ENCODE data around the gene PORCN. TPM values are rescaled to one million over a fixed set of nuclear protein-coding genes. Genes with fewer than 3 reads are reported as not detected.
"Not testable (repeated sequence)": the region's sequence is repeated elsewhere in the genome, so short reads cannot be mapped to it uniquely, and the experiment has no call there.

Gene PORCN
- polyA plus RNA-seq, 1 donor: 7.0 TPM

- no peak for DNase-seq
Measured at GRCh38 chrX:48540028-48540375, 31.2 kb downstream of the PORCN start.

- no peak for DNase-seq
Measured at GRCh38 chrX:48540480-48540879, 31.7 kb downstream of the PORCN start.

- no peak for DNase-seq
Measured at GRCh38 chrX:48541140-48541814, 32.5 kb downstream of the PORCN start.

GRCh38 chrX:48548871-48549270 is 40.1 kb downstream of the PORCN start:
- DNase-seq: no peak

- not testable (repeated sequence) for DNase-seq
Measured at GRCh38 chrX:48555731-48556325, 47.0 kb downstream of the PORCN start.

- no peak for DNase-seq
Measured at GRCh38 chrX:48558271-48558670, 49.5 kb downstream of the PORCN start.

- no peak for DNase-seq
Measured at GRCh38 chrX:48559636-48560035, 50.8 kb downstream of the PORCN start.

GRCh38 chrX:48560056-48560455 is 51.3 kb downstream of the PORCN start:
- no peak for DNase-seq

- no peak for DNase-seq
Measured at GRCh38 chrX:48560681-48561080, 51.9 kb downstream of the PORCN start.

GRCh38 chrX:48569958-48570357 is 61.2 kb downstream of the PORCN start:
- no peak for DNase-seq

Other genes with a start within 250 kb of the PORCN start
- gene SSX3, start 152.3 kb upstream of the PORCN start, polyA plus RNA-seq (ENCODE audit: insufficient read length): not detected
- not detected for gene SSX4, start 125.5 kb upstream of the PORCN start, polyA plus RNA-seq (ENCODE audit: insufficient read length)
- gene SSX4B, start 97.0 kb upstream of the PORCN start, polyA plus RNA-seq (ENCODE audit: insufficient read length): not detected
- 5.2 TPM for gene SLC38A5, start 38.7 kb upstream of the PORCN start, polyA plus RNA-seq (ENCODE audit: insufficient read length)
- 40.4 TPM for gene FTSJ1, start 32.8 kb upstream of the PORCN start, polyA plus RNA-seq (ENCODE audit: insufficient read length)
- gene EBP, start 12.8 kb downstream of the PORCN start, polyA plus RNA-seq (ENCODE audit: insufficient read length): 75.4 TPM
- 10.7 TPM for gene TBC1D25, start 30.7 kb downstream of the PORCN start, polyA plus RNA-seq (ENCODE audit: insufficient read length)
- gene RBM3, start 65.5 kb downstream of the PORCN start, polyA plus RNA-seq (ENCODE audit: insufficient read length): 419 TPM
- gene WDR13, start 88.5 kb downstream of the PORCN start, polyA plus RNA-seq (ENCODE audit: insufficient read length): 116 TPM
- gene WAS, start 174.8 kb downstream of the PORCN start, polyA plus RNA-seq (ENCODE audit: insufficient read length): 2.6 TPM
- gene SUV39H1, start 187.7 kb downstream of the PORCN start, polyA plus RNA-seq (ENCODE audit: insufficient read length): 8.0 TPM